ACC112 (cell line): ENCODE results near the gene MYO18A.
"Not testable (repeated sequence)": the region's sequence is repeated elsewhere in the genome, so short reads cannot be mapped to it uniquely, and the experiment has no call there.

Experiments
- H2AFZ ChIP-seq: fragments of 200-600 bp; sonication (generic); one replicate; pipeline ENCODE4 v1.6.0; 2017; ENCODE audit warnings: antibody characterized with exemption, low read length; ENCODE audit not compliant: unreplicated experiment
- H3K27ac ChIP-seq: fragments of 200-600 bp; sonication (generic); 2 replicates; pipeline ENCODE4 v1.5.1; 2014; ENCODE audit warnings: low read depth, mild to moderate bottlenecking, antibody characterized with exemption, low read length, moderate library complexity
- H3K27me3 ChIP-seq: fragments of 200-600 bp; sonication (generic); 2 replicates; pipeline ENCODE4 v1.6.1; 2014; ENCODE audit warnings: mild to moderate bottlenecking, antibody characterized with exemption, low read length, moderate library complexity, mixed read lengths; ENCODE audit not compliant: insufficient read depth
- H3K36me3 ChIP-seq: fragments of 200-600 bp; sonication (generic); 2 replicates; pipeline ENCODE4 v1.6.1; 2016; ENCODE audit warnings: mild to moderate bottlenecking, antibody characterized with exemption, low read length, moderate library complexity, mixed read lengths; ENCODE audit not compliant: insufficient read depth
- H3K4me1 ChIP-seq: fragments of 200-600 bp; sonication (generic); one replicate; pipeline ENCODE4 v1.6.1; 2016; ENCODE audit warnings: low read length, mixed read lengths; ENCODE audit not compliant: insufficient read depth, unreplicated experiment, control insufficient read depth
- H3K4me3 ChIP-seq: fragments of 200-600 bp; sonication (generic); 2 replicates; pipeline ENCODE4 v1.5.1; 2014; ENCODE audit warnings: mild to moderate bottlenecking, low read depth, low read length
- H3K79me2 ChIP-seq: fragments of 200-600 bp; sonication (generic); one replicate; pipeline ENCODE4 v1.6.0; 2016; ENCODE audit warnings: low read length; ENCODE audit not compliant: control insufficient read depth, unreplicated experiment, insufficient read depth

The MYO18A gene

GRCh38 chr17:29212681-29213121 lies 32.5 kb upstream of the MYO18A start:
- Histone ChIP-seq H3K4me1 (peaks cover 9% of the 10 kb centered on the region), H3K36me3 (no peaks in the 10 kb centered on the region), H3K4me3 (no peak overlapping the region), H2AFZ (no peak overlapping the region), H3K27me3 (no peaks in the 10 kb centered on the region), H3K27ac (no peak overlapping the region), H3K79me2 (no peaks in the 10 kb centered on the region)

GRCh38 chr17:29212094-29212631 lies 32.0 kb upstream of the MYO18A start:
- H2AFZ ChIP-seq: no peak overlapping the region
- H3K79me2 ChIP-seq: no peaks in the 10 kb centered on the region
- H3K4me1 ChIP-seq: peaks cover 9% of the 10 kb centered on the region
- no peak overlapping the region for H3K4me3 ChIP-seq
- H3K36me3 ChIP-seq: no peaks in the 10 kb centered on the region
- no peaks in the 10 kb centered on the region for H3K27me3 ChIP-seq
- no peak overlapping the region for H3K27ac ChIP-seq

DNA sequence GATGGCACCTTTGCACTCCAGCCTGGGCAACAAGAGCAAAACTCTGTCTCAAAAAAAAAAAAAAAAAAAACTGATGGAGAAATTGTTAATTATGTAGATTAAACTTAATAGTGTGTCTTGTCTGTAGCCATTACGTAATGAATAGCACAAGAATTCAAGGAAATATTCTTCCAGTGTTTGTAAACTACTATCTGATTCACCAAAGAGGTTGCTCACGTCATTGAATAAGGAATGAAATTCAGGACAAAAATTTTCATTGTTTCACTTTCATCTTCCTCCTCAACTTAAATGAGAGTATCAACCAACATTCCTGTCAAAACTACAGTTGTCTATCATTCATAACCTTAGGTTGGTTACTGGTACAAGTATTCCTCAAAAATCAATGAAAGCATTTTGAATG lies 30.7 kb upstream of the MYO18A start:
- no peak overlapping the region for H3K4me3 ChIP-seq
- H3K27me3 ChIP-seq: no peaks in the 10 kb centered on the region
- no peaks in the 10 kb centered on the region for H3K36me3 ChIP-seq
- H3K79me2 ChIP-seq: no peaks in the 10 kb centered on the region
- H2AFZ ChIP-seq: no peak overlapping the region
- H3K27ac ChIP-seq: no peak overlapping the region
- peaks cover 5% of the 10 kb centered on the region for H3K4me1 ChIP-seq

DNA sequence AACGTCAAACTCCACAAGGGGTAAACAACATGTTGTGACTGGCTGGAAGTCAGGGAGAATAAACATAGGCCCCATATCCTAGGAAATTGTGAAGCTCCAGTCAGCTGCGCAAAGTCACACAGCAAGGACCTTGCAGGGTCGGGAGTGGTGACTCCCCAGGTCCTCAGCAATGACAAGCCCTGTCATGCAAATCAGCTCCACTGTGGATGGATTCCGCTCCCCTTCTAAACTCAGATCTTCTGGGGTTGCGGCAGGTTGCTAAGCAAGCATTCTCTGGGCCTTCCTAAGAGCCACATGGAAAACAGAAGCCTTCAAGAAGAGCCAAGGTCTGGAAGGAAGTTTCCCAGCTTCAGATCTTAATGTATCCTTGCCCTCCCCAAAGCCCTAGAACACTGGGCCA lies 28.9 kb upstream of the MYO18A start:
- H2AFZ ChIP-seq: no peak overlapping the region
- no peaks in the 10 kb centered on the region for H3K27me3 ChIP-seq
- no peaks in the 10 kb centered on the region for H3K4me1 ChIP-seq
- no peaks in the 10 kb centered on the region for H3K79me2 ChIP-seq
- H3K4me3 ChIP-seq: no peak overlapping the region
- no peak overlapping the region for H3K27ac ChIP-seq
- H3K36me3 ChIP-seq: no peaks in the 10 kb centered on the region

DNA sequence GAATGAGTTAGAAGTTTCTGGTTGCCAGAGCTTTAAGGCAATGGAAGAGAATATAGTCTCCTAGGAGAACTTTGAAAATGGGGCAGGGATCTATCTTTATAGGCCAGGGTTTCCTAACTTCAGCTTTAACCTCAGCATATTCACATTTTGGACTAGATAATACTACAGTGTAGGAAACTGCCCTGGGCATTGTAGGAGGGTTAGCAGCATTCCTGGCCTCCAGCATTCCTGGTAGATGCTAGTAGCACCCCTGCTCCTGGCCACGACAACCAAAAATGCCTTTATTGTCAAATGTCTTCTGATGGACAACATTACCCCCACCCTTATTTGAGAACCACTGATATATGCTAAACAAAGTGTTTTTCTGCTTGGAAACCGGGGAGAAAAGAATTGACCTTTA lies 27.8 kb upstream of the MYO18A start:
- Histone ChIP-seq H3K27me3 (no peaks in the 10 kb centered on the region), H2AFZ (no peak overlapping the region), H3K4me3 (no peak overlapping the region), H3K79me2 (no peaks in the 10 kb centered on the region), H3K27ac (no peak overlapping the region), H3K4me1 (no peaks in the 10 kb centered on the region), H3K36me3 (no peaks in the 10 kb centered on the region)

DNA sequence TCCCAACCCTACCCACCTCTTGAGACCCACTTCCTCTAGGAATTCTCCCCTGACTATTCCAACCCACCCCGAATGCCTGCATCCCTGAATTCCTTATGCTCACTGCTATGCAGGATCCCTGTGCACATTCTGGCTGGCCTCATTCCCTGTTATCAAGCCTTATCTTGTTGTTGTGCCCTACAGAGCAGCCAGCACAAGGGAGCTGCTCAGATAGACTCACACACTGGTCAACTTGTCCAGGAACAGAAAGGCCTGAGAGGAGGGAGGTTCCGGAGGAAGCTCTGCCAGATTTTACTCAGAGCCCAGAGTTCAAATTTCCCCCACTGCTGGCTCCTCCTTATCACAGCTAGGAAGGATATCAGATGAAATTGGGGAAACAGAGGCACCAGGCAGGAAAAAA lies 24.8 kb upstream of the MYO18A start:
- Histone ChIP-seq H2AFZ (no peak overlapping the region), H3K27ac (no peak overlapping the region), H3K4me1 (no peaks in the 10 kb centered on the region), H3K4me3 (no peak overlapping the region), H3K79me2 (no peaks in the 10 kb centered on the region), H3K27me3 (no peaks in the 10 kb centered on the region), H3K36me3 (no peaks in the 10 kb centered on the region)

DNA sequence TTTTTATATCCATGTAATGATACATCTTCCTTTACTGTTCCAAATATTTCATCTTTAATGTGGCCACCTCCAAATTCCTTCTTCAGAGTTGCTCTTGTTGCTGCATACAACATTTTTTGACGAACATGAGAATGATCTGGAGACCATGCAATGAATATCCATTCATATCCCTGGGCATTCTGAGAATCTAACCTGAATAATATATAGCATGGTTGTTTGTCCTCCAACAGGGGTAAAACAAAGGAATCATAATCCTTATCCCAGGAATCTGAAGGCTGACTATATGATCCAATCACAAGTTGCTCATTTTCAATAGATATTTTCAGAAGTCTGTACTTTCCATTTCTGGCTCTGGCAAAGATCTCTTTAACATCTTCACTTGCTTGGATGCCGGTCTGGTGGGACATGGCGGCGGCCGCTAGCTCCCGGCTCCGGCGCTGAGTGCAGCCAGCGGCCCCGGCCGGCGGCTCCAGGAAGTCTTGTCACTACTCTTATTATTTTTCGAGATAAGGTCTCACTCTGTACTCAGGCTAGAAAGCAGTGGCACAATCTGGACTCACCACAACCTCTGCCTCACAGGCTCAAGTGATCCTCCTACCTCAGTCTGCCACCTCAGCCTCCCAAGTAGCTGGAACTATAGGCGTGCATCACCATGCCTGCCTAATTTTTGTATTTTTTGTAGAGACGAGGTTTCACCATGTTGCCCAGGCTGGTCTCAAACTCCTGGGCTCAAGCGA lies 24.0 kb upstream of the MYO18A start:
- not testable (repeated sequence) for H3K27me3 ChIP-seq, H3K27ac ChIP-seq, H2AFZ ChIP-seq, H3K36me3 ChIP-seq, H3K4me3 ChIP-seq, H3K79me2 ChIP-seq, H3K4me1 ChIP-seq

- H3K27ac ChIP-seq: no peak overlapping the region
- no peak overlapping the region for H3K4me3 ChIP-seq
- peaks cover 8% of the 10 kb centered on the region for H3K27me3 ChIP-seq
- H3K4me1 ChIP-seq: no peaks in the 10 kb centered on the region
- no peaks in the 10 kb centered on the region for H3K36me3 ChIP-seq
- H3K79me2 ChIP-seq: no peaks in the 10 kb centered on the region
- no peak overlapping the region for H2AFZ ChIP-seq
Observed at GRCh38 chr17:29197516-29198272, 17.5 kb upstream of the MYO18A start.

DNA sequence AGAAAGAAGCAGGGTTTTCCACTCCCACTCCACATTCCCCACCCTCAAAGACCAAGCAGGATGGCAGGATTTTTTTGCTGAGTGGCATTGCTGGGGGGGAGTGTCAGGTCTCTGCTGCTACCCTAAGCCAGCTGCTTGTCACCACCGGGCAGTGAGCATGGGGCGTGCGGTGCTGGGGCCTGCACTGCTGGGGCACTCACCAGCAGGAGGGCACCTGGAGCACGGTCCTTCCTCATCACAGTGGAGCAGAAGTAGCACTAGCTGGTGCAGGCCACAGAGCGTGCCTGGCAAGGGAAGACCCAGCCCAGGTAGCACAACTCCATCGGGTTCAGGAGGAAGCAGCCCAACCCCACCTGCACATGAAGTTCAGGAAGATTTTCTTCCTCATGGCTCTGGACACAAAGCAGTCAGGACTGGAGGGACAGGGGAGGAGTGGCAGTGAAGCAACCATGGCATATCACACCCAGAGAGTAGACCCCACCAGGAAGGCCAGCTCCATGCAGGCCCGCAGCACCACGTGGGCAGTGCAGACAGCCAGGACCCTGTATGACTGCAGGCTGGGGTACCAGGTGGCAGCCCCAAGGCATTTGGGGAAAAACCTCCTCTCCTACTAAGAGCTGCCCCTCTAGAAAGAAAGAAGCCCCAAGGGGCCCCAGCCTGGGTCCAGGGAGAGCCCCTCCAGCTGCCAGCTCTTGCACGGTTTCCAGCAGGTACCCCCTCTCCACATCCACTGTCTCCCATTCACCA lies 16.7 kb upstream of the MYO18A start:
- H3K27ac ChIP-seq: no peak overlapping the region
- H3K36me3 ChIP-seq: no peaks in the 10 kb centered on the region
- H3K4me1 ChIP-seq: no peaks in the 10 kb centered on the region
- peaks cover 9% of the 10 kb centered on the region for H3K27me3 ChIP-seq
- no peak overlapping the region for H2AFZ ChIP-seq
- H3K4me3 ChIP-seq: no peak overlapping the region
- no peaks in the 10 kb centered on the region for H3K79me2 ChIP-seq

DNA sequence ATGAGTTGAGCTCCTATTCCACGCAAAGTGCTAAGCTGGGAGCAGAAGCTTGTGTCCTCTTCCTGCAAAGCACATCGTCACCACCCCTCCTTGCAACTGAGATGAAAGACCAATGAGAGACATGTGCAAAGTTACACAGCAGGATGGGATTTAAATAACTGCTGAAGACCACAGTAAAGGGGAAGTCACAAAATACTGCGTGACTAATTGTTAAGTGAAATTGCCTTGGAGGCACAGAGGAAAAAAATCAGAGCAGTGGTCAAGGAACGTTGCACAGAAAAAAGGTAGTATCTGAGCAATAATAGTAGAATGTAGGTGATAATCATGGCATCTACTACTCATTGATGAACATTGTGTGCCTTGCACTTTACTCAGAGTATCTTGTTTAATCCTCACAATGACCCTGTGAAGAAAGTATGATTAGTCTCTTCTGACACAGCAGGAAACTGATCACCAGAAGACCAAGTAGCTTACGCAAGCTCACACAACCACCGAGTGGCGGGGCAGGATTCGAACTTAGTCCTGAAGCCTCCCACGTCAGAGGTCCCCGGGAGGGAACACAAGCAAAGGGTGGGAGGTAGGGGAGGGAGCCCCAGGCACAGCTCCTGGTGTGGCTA lies 15.4 kb upstream of the MYO18A start:
- no peak overlapping the region for H3K4me3 ChIP-seq
- no peaks in the 10 kb centered on the region for H3K36me3 ChIP-seq
- H3K4me1 ChIP-seq: no peaks in the 10 kb centered on the region
- H3K27ac ChIP-seq: no peak overlapping the region
- H3K79me2 ChIP-seq: no peaks in the 10 kb centered on the region
- no peak overlapping the region for H2AFZ ChIP-seq
- H3K27me3 ChIP-seq: peaks cover 9% of the 10 kb centered on the region
